ENCODE data around the gene MRPL23.

The MRPL23 gene

DNA sequence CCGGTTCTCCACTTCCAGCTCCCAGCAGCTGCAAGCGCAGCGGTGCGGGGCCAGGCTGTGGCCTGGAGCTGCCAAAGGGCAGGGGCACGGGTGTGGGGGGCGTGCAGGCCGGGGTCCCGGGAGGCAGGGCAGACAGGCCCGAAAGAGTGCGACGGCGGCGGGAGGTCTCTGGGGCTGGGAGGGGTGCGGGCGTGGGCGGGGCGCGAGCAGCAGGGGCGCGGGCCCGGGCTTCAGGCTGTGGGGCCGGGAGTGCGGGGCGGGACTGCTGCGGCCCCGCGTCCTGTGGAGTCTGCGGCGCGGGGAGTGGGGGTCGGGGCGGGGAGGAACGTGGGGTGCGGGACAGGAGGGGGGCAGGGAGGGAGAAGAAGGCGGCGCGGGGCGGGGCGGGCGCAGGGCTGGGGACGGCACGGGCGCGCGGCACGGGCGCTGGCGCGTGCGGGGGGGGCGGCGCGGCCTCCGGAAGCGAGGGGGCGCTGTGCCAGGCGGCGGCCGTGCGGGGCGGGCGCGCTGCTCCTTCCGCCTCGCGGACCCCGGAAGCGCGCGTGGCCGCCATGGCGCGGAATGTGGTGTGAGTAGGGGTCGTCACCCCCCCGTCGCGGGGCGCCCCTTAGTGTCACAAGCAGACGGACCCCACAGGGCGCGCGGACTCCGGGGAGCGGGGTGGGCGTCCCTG lies at the start of gene MRPL23:
MRPL23 (plus strand) TSS at position 521 of the 673 bp plus-strand sequence; CDS start at position 552, 31 bp downstream.
- no peak for DNase-seq (ENCODE audit: low spot score)

DNA sequence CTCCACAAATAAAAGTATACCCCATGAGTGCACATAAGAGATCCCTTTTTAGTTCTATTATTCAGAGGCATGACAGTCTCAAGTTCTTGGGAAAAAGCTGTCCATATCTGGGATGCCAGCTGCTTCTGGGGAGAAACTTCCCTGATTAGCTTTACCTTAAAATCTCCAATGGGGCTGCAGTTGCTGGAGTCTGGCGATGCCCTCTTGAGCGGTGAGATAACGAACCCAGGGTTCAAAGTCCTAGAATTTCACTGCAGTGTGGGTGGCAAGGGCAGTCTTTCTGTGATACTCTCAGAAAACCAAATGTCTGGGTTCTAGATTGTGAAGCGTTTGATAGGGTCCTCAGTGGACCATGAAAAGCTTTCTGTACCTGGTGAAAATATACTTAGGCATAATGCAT lies 48.0 kb upstream of the MRPL23 start:
- no peak for DNase-seq (ENCODE audit: low spot score)

GRCh38 chr11:1899686-1900085 lies 47.4 kb upstream of the MRPL23 start:
- DNase-seq (ENCODE audit: low spot score) = no peak

DNA sequence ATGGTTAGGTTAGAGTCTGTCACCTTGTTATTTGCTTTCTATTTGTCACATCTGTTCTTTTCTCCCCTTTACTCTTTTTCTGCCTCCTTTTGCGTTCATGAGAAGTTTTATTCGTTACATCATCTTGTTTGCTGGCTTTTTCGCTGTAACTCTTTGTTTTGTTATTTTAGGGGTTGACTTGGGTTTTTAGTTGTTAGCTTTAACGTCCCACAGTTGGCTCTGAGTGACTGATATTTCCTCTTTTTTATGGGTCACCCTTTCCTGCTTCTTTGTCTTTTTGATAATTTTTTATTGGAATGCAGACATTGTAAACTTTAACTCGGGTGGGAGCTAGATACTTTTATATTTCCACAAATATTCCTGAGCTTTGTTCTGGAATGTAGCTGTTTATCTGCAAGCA lies 41.0 kb upstream of the MRPL23 start:
- no peak for DNase-seq (ENCODE audit: low spot score)

DNA sequence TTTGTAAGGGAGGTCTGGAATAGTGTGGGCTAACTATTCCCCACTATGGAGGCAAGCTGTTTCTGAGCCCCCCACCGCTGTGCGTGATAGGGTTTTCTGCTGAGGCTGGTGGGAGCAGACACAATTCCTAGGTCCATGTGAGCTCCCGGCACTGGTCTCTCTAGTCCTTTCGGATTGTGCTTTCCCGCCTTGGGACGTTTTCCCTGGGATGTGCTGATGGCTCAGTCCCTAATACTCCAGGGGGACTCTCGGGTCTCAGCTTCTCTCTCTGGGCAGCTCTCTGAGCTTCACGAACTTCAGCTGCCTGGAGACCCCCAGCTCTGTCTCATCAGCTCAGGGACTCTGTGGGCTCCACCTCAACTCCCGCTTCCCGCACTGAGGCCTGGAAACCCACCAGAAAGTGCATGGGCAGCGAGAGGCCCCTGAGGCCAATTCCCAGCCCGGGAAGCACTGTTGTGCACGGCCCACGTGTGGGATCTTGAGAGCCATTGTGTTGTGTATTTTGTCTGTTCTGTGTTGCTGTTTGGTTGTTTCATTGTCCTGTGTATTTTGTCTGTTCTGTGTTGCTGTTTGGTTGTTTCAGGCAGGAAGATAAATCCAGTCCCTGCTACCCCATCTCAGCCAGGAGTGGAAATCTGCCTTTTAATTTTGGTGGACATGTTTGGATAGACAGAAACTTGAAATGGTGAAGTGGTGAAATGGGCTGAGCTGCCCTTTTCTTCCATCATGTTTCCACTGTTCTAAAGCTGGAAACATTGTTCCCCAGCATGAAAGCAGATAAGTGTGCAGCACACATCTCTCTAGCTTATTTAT lies 40.3 kb upstream of the MRPL23 start:
- DNase-seq (ENCODE audit: low spot score) = no peak

DNA sequence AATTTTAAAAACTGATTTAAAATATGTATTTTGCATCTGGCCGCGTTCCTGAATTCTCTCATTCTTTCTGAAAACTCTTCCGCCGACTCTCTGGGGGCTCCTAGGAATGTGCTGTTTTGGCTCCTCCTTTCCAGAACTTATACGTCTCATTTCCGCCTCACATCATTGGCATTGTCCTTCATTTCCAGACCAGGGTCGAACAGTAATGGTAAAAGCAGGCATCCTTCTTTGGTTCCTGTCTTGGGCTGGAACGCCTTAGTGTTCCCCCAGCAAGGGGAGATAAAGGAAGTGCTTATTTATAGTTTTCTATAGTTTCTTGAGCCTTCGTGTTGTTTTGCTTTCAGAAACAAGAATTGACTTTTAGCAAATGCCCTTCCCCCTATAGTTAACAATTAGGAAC lies 38.5 kb upstream of the MRPL23 start:
- no peak for DNase-seq (ENCODE audit: low spot score)

GRCh38 chr11:1909524-1909923 lies 37.6 kb upstream of the MRPL23 start:
- no peak for DNase-seq (ENCODE audit: low spot score)

- DNase-seq (ENCODE audit: low spot score) = no peak
Measured at GRCh38 chr11:1912289-1912878, 34.7 kb upstream of the MRPL23 start.

GRCh38 chr11:1913271-1914060 lies 33.7 kb upstream of the MRPL23 start:
- no peak for DNase-seq (ENCODE audit: low spot score)

DNA sequence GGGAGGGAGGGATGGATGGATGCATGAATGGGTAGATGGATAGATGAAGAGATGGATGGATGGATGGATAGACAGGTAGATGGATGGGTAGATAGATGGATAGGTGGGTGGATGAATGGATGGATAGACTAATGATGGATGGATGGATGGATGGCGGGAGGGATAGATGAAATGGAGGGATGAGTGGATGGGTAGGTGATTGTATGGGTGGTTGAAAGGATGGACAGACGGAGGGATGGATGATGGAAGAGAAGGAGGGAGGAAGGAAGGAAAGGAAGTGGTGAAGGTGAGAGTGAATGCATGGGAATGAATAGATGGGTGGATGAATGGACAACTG lies 31.4 kb upstream of the MRPL23 start:
- DNase-seq (ENCODE audit: low spot score) = no peak

- no peak for DNase-seq (ENCODE audit: low spot score)
Measured at GRCh38 chr11:1916132-1916985, 30.8 kb upstream of the MRPL23 start.

GRCh38 chr11:1916986-1917522 lies 30.1 kb upstream of the MRPL23 start:
- DNase-seq (ENCODE audit: low spot score) = no peak

GRCh38 chr11:1917523-1918435 lies 29.4 kb upstream of the MRPL23 start:
- no peak for DNase-seq (ENCODE audit: low spot score)

DNA sequence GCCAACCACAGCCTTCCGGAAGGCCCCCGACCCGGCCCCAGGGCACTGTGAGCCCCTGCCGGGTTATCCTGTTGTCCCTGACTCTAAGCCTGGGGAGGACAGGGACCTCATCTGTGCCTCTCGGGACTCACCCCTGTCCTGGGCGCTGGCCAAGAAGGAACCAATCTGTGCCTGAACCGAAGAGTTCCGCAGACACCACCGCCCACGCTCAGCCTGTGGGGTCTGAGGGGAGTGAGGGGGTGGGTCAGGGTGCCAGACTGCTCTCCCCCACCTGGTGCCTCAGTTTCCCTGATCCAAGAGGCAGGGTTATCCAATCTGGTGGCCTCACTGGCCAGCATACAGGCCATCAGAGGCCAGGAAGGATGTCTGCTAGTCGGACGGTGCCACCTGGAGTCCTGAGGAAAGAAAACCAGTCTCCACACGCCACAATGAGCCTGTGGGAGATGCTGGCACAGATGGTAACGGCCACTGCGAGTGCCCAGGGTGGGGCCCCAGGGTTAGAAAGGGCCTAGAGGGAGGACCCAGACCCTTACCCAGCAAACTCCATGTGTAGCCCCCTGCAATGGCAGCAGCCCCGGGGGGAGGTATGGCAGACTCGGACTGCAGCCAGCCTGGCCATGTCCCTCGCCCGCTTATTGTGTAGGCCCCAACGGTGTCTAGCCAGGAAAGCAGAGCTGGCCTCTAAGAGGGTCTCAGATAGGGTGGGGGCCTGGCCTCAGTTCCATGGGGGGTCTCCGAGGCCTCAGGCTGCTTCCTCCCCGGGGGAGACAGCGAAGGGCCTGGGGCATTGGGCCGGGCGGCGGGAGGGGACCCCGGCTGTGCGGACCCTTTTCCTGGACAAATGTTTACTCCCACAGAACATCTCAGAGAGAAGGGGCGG lies 28.5 kb upstream of the MRPL23 start:
- no peak for DNase-seq (ENCODE audit: low spot score)

- no peak for DNase-seq (ENCODE audit: low spot score)
Measured at GRCh38 chr11:1919391-1920127, 27.6 kb upstream of the MRPL23 start, which contains the start of gene TNNT3. TSS of gene TNNT3 (plus strand) at chr11:1919703. CDS start at chr11:1922875, 3,172 bp downstream.

- no peak for DNase-seq (ENCODE audit: low spot score)
Measured at GRCh38 chr11:1920128-1920908, 26.8 kb upstream of the MRPL23 start.

- DNase-seq (ENCODE audit: low spot score) = no peak
Measured at GRCh38 chr11:1920909-1921573, 26.1 kb upstream of the MRPL23 start.
